NCI-H524 (cell line): ENCODE measurements around the gene PDE3A.

Experiments
- DNase-seq, 2 experiments: peaks; one replicate each; lab custom pipeline; 2025; lab: John Stamatoyannopoulos, UW

Gene PDE3A

GRCh38 chr12:20424841-20425240, 56.5 kb downstream of the PDE3A start:
- no peak for DNase-seq

GRCh38 chr12:20426191-20426590, 57.9 kb downstream of the PDE3A start:
- DNase-seq = no peak

GRCh38 chr12:20426957-20427356, 58.6 kb downstream of the PDE3A start:
- no peak for DNase-seq

GRCh38 chr12:20429852-20430251, 61.5 kb downstream of the PDE3A start:
- DNase-seq = no peak

- DNase-seq = no peak
Measured at GRCh38 chr12:20432290-20432689, 64.0 kb downstream of the PDE3A start.

GRCh38 chr12:20434996-20435395, 66.7 kb downstream of the PDE3A start:
- DNase-seq = no peak

GRCh38 chr12:20436316-20436715, 68.0 kb downstream of the PDE3A start:
- DNase-seq = no peak

GRCh38 chr12:20438299-20438779, 70.0 kb downstream of the PDE3A start:
- DNase-seq = no peak

- DNase-seq = no peak
Measured at GRCh38 chr12:20439626-20440025, 71.3 kb downstream of the PDE3A start.

- no peak for DNase-seq
Measured at GRCh38 chr12:20440408-20440807, 72.1 kb downstream of the PDE3A start.

GRCh38 chr12:20442322-20442721, 74.0 kb downstream of the PDE3A start:
- DNase-seq = no peak

GRCh38 chr12:20443255-20443654, 74.9 kb downstream of the PDE3A start:
- no peak for DNase-seq

GRCh38 chr12:20443792-20444191, 75.5 kb downstream of the PDE3A start:
- no peak for DNase-seq

- no peak for DNase-seq
Measured at GRCh38 chr12:20444595-20445170, 76.3 kb downstream of the PDE3A start.

- no peak for DNase-seq
Measured at GRCh38 chr12:20445687-20446086, 77.3 kb downstream of the PDE3A start.

GRCh38 chr12:20446836-20447235, 78.5 kb downstream of the PDE3A start:
- no peak for DNase-seq

- peak in 1 of 2 experiments; percentile 20 for DNase-seq
Measured at GRCh38 chr12:20448781-20449180, 80.4 kb downstream of the PDE3A start.

GRCh38 chr12:20450591-20451180, 82.3 kb downstream of the PDE3A start:
- no peak for DNase-seq

- no peak for DNase-seq
Measured at GRCh38 chr12:20451761-20452160, 83.4 kb downstream of the PDE3A start.

GRCh38 chr12:20452496-20453010, 84.2 kb downstream of the PDE3A start:
- DNase-seq = no peak

GRCh38 chr12:20453756-20454310, 85.5 kb downstream of the PDE3A start:
- DNase-seq = no peak

- no peak for DNase-seq
Measured at GRCh38 chr12:20455001-20455706, 86.8 kb downstream of the PDE3A start.

GRCh38 chr12:20457582-20457981, 89.2 kb downstream of the PDE3A start:
- DNase-seq = no peak
